B cell (primary cell): ENCODE results near the gene PLGRKT. TPM values are rescaled to one million over a fixed set of nuclear protein-coding genes. Genes with fewer than 3 reads are reported as not detected.

Experiments used
- ATAC-seq: fragments of 200-7000 bp; cut with Tn5 transposase; one replicate; pipeline ENCODE4 v1.10.0; 2021; ENCODE audit warnings: low read depth, mild to moderate bottlenecking, moderate number of reproducible peaks, moderate library complexity
- CTCF ChIA-PET: fragments of 350-600 bp; sonication (Branson Sonifier 250); formaldehyde crosslinking; loops from one replicate; lab custom pipeline; 2021; ENCODE audit warnings: antibody characterized with exemption, inconsistent platforms; lab: Charles Lee
- POLR2A ChIA-PET: fragments of 350-600 bp; sonication (Branson Sonifier 250); formaldehyde crosslinking; loops from one replicate; lab custom pipeline; 2021; ENCODE audit warnings: antibody characterized with exemption; lab: Charles Lee
- DNase-seq: peaks from one replicate; pipeline ENCODE4 v3.0.0; 2013
- H2AFZ ChIP-seq: 2 replicates; pipeline ENCODE4 v1.6.1; 2012; ENCODE audit warnings: mild to moderate bottlenecking, low read depth, low read length; ENCODE audit not compliant: insufficient read depth, poor library complexity, severe bottlenecking
- H3K27ac ChIP-seq, 2 donors: 1 replicate in 1 of 2; 2 replicates in 1 of 2; pipeline ENCODE4 v1.5.1; 2012 to 2013; ENCODE audit warnings: low read length in 2 of 2, mild to moderate bottlenecking in 2 of 2, moderate library complexity in 1 of 2
- H3K27me3 ChIP-seq, 4 experiments: fragments of 200-600 bp in 1 of 4; sonication (generic) in 1 of 4; replicated peaks in 1 of 4; 1 replicate in 2 of 4; 2 replicates in 2 of 4; pipeline versions ENCODE4 v1.6.1 to v1.7.0; 2013 to 2016; ENCODE audit warnings: low read length in 3 of 4, mild to moderate bottlenecking in 2 of 4, mixed read lengths in 1 of 4, moderate library complexity in 1 of 4; ENCODE audit not compliant: insufficient read depth in 4 of 4, control insufficient read depth in 3 of 4; ENCODE audit errors: control extremely low read depth in 1 of 4
- H3K36me3 ChIP-seq, 2 experiments: replicated peaks in 1 of 2; 1 replicate in 1 of 2; 2 replicates in 1 of 2; pipeline versions ENCODE4 v1.6.1 to v1.7.1; 2013; ENCODE audit warnings: low read length in 1 of 2; ENCODE audit not compliant: insufficient read depth in 2 of 2, control insufficient read depth in 1 of 2; ENCODE audit errors: control extremely low read depth in 1 of 2, extremely low read depth in 1 of 2
- H3K4me1 ChIP-seq, 2 donors: fragments of 200-600 bp in 1 of 2; sonication (generic) in 1 of 2; 1 replicate in 1 of 2; 2 replicates in 1 of 2; pipeline versions ENCODE4 v1.5.1 to v1.6.1; 2013 to 2017; ENCODE audit warnings: low read length in 2 of 2; ENCODE audit not compliant: control insufficient read depth in 2 of 2, insufficient read depth in 2 of 2
- H3K4me2 ChIP-seq: replicated peaks from 2 replicates; pipeline ENCODE3; 2012; ENCODE audit warnings: mild to moderate bottlenecking, low read depth, low read length; ENCODE audit not compliant: poor library complexity, severe bottlenecking
- H3K4me3 ChIP-seq, 5 experiments: fragments of 200-600 bp in 1 of 5; sonication (generic) in 1 of 5; 1 replicate in 3 of 5; 2 replicates in 2 of 5; pipeline versions ENCODE4 v1.5.1 to v1.7.0; 2011 to 2016; ENCODE audit warnings: low read length in 4 of 5, mild to moderate bottlenecking in 4 of 5, low read depth in 2 of 5, control low read depth in 1 of 5, moderate library complexity in 1 of 5; ENCODE audit not compliant: insufficient read depth in 1 of 5; ENCODE audit errors: control extremely low read depth in 1 of 5, extremely low read depth in 1 of 5
- H3K79me2 ChIP-seq: fragments of 200-600 bp; sonication (generic); one replicate; pipeline ENCODE4 v1.6.0; 2016; ENCODE audit warnings: low read length; ENCODE audit not compliant: control insufficient read depth, insufficient read depth
- H3K9ac ChIP-seq: fragments of 200-600 bp; sonication (generic); 2 replicates; pipeline ENCODE4 v1.6.1; 2017; ENCODE audit warnings: mild to moderate bottlenecking, low read length, moderate library complexity
- H3K9me3 ChIP-seq, 3 donors: one replicate each; pipeline versions ENCODE4 v1.6.1 to v1.7.1; 2013; ENCODE audit warnings: low read length in 2 of 3; ENCODE audit not compliant: control insufficient read depth in 2 of 3, insufficient read depth in 1 of 3; ENCODE audit errors: control extremely low read depth in 1 of 3
- H4K20me1 ChIP-seq: 2 replicates; pipeline ENCODE4 v1.6.0; 2012; ENCODE audit warnings: mild to moderate bottlenecking, low read length; ENCODE audit not compliant: insufficient read depth, control insufficient read depth, poor library complexity, severe bottlenecking
- H3K27ac Mint-ChIP-seq: one replicate; pipeline ENCODE4 v1.8.0; 2021; ENCODE audit warnings: mixed read lengths
- H3K27me3 Mint-ChIP-seq: one replicate; pipeline ENCODE4 v1.8.0; 2021; ENCODE audit warnings: mixed read lengths
- H3K4me1 Mint-ChIP-seq: one replicate; pipeline ENCODE4 v1.8.0; 2021; ENCODE audit warnings: mixed read lengths
- H3K4me3 Mint-ChIP-seq: one replicate; pipeline ENCODE4 v1.8.0; 2021; ENCODE audit warnings: mixed read lengths
- H3K9me3 Mint-ChIP-seq: one replicate; pipeline ENCODE4 v1.8.0; 2022; ENCODE audit warnings: mixed read lengths; ENCODE audit not compliant: insufficient read depth
- CTCF ChIP-seq: fragments of 200-600 bp; IDR thresholded peaks from one replicate; pipeline ENCODE4 v1.8.0; 2022; ENCODE audit warnings: antibody characterized with exemption, mild to moderate bottlenecking
- EZH2 ChIP-seq: IDR thresholded peaks from 2 replicates; pipeline ENCODE4 v1.6.1; 2012; ENCODE audit warnings: borderline replicate concordance, low read depth, mild to moderate bottlenecking, moderate library complexity, low read length; ENCODE audit not compliant: insufficient read depth, poor library complexity, severe bottlenecking
- WGBS: methylation state at CpG from one replicate; pipeline ENCODE4 v1.1.5; 2013; ENCODE audit warnings: missing lambda C conversion rate; ENCODE audit not compliant: insufficient coverage; 5-methylcytosine and 5-hydroxymethylcytosine counted together
- intact Hi-C: fragments of 100-400 bp; cut with micrococcal nuclease; formaldehyde crosslinking; loops from one replicate; pipeline ENCODE4 v1.10.0; 2022
- polyA plus RNA-seq: library from polyadenylated mRNA; depleted of rRNA; stranded (reverse); fragments of >200 nt; gene quantifications from 2 replicates; pipeline ENCODE4 v1.2.3, GENCODE V29; 2012
- total RNA-seq, 2 donors: library from RNA; stranded (reverse); fragments of 120-200 nt in 1 of 2; gene quantifications; 1 replicate in 1 of 2; 2 replicates in 1 of 2; pipeline versions ENCODE4 v1.2.3 to v1.2.4, GENCODE V29; 2013 to 2022

Gene PLGRKT
- total and polyA plus RNA-seq, 2 donors (not counting 1 experiment from before 2014, with no cell fraction given) = 8.4 to 11.0 TPM

GRCh38 chr9:5460157-5460556, 22.4 kb upstream of the PLGRKT start:
- WGBS = no CpG with 5 or more reads among the region's 1 CpG
- Histone ChIP-seq H3K36me3 (no peaks in the 10 kb centered on the region), H3K4me1 (peaks cover 0 to 4% of the 10 kb centered on the region in 2 donors), H3K27me3 (no peaks in the 10 kb centered on the region), H3K9ac (no peak overlapping the region), H3K27ac (no peak overlapping the region), H3K9me3 (peaks cover 0 to 6% (median 0%) of the 10 kb centered on the region in 3 donors), H3K4me2 (no peak overlapping the region), H3K4me3 (no peak overlapping the region), H4K20me1 (no peaks in the 10 kb centered on the region), H2AFZ (no peak overlapping the region), H3K79me2 (no peaks in the 10 kb centered on the region)
- H3K4me1 Mint-ChIP-seq = peaks cover 17% of the 10 kb centered on the region
- ATAC-seq (no peak), DNase-seq (no peak)
- POLR2A ChIA-PET = no interaction called here
- H3K27ac Mint-ChIP-seq = no peak overlapping the region
- H3K4me3 Mint-ChIP-seq = no peak overlapping the region
- intact Hi-C loops = no loop called here
- CTCF ChIA-PET = interaction anchor here (0.6 to 3.0 kb wide), 4 partner anchors 18 to 140 kb away, joined by 3 to 9 read pairs (median 3); no protein-coding TSS in a partner anchor
- H3K27me3 Mint-ChIP-seq = no peaks in the 10 kb centered on the region
- TF ChIP-seq EZH2 (no peak), CTCF (no peak)
- H3K9me3 Mint-ChIP-seq = no peaks in the 10 kb centered on the region

- POLR2A ChIA-PET = no interaction called here
- intact Hi-C loops = no loop called here
- Histone ChIP-seq H3K9me3 (peaks cover 0 to under 1% (median 0%) of the 10 kb centered on the region in 3 donors), H3K27ac (no peak overlapping the region), H3K4me1 (peaks cover 0 to 5% of the 10 kb centered on the region in 2 donors), H3K36me3 (no peaks in the 10 kb centered on the region), H3K4me3 (no peak overlapping the region), H3K9ac (no peak overlapping the region), H2AFZ (no peak overlapping the region), H3K27me3 (no peaks in the 10 kb centered on the region), H3K4me2 (no peak overlapping the region), H3K79me2 (no peaks in the 10 kb centered on the region), H4K20me1 (no peaks in the 10 kb centered on the region)
- Mint-ChIP-seq H3K27me3 (no peaks in the 10 kb centered on the region), H3K4me3 (no peak overlapping the region), H3K4me1 (peaks cover 20% of the 10 kb centered on the region), H3K27ac (no peak overlapping the region), H3K9me3 (no peaks in the 10 kb centered on the region)
- TF ChIP-seq CTCF (no peak), EZH2 (no peak)
- WGBS = 65% methylated on average over 2 of the region's 4 CpGs
- CTCF ChIA-PET = interaction anchor here (1.4 to 3.0 kb wide), 2 partner anchors 130 to 141 kb away, joined by 3 to 9 read pairs; no protein-coding TSS in a partner anchor
- DNase-seq (no peak), ATAC-seq (no peak)
Measured at GRCh38 chr9:5459289-5459829, 21.6 kb upstream of the PLGRKT start.
